GM21528 (cell line): ENCODE measurements around the gene CDT1.
"Not testable (repeated sequence)": the region's sequence is repeated elsewhere in the genome, so short reads cannot be mapped to it uniquely, and the experiment has no call there.

Experiments used
- ATAC-seq: cut with Tn5 transposase; IDR thresholded peaks from one replicate; pipeline ENCODE4 v1.9.1; 2021; ENCODE audit warnings: mild to moderate bottlenecking, moderate library complexity; ENCODE audit not compliant: unreplicated experiment, low FRiP score

Gene CDT1

DNA sequence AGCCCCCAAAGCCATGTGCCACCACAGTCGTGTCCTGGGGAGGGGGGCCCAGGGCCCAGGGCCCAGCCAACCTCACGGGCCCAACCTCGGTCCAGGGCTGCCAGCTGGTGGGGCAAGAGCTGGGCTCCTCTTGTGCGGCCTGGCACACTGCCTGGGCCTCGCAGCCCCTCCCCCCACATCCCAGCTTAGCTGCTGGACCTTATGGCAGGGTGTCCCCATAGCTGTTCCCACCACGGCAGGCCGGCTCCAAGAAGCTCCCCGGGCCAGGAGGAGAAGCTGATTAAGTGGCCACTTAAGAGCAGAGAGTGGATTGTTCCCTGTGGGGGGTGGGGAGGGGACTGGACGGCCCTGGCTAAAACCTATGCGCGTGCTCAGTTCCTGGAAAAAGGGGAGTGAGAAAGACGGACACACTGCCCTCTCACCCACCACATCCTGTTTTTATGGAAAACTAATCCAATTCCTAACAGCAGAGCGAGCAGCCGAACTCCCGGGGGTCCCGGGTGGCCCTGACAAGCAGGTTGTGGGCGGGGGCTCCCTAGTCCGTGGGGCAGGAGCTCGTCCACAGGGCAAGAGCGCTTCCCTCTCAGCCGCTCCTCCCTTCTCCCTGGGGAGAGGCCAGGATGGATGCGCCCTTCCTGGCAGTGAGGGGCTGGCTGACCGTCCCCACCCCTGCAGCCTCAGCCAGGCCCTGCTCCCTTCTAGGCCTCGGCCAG lies 35.4 kb upstream of the CDT1 start:
- no peak for ATAC-seq

DNA sequence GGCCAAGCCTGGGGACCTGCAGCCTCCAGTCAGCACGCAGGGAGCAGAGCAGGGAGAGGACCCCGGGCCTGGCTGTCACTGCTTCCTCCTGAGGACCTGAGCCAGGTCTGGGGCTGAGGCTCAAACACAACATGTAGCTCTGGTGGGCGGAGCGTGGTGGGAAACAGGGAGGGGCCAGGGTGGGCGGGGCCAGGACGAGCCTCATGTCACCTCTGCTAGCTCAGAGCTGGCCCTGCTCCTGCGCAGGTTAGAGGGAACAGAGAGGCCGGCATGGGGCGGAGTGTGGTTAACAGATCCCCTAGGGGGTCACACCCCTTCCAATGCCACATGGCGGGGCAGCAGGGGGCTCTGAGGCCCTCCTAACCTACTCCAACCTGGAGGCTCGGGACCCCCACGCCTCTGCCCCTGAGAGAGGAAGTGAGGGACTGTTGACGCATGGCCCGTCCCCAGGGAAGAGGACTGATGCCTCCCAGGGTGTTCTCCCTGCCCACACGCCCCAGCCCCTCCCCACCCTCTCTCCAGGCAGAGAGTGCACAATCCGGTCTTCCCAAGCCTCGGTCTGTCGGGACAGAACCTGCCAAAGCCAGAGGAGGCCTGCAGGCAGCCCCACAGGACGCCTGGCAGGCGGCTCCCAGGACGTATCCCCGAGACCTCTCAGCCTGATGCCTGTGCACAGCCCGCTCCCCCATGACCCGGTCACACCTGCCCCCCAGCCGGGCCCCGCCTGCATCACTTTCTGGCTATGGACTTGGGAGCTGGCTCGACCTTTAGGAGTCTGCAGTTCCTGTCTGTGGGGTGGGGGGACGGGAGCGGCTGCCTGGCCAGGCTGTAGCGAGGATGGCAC lies 33.8 kb upstream of the CDT1 start:
- no peak for ATAC-seq

DNA sequence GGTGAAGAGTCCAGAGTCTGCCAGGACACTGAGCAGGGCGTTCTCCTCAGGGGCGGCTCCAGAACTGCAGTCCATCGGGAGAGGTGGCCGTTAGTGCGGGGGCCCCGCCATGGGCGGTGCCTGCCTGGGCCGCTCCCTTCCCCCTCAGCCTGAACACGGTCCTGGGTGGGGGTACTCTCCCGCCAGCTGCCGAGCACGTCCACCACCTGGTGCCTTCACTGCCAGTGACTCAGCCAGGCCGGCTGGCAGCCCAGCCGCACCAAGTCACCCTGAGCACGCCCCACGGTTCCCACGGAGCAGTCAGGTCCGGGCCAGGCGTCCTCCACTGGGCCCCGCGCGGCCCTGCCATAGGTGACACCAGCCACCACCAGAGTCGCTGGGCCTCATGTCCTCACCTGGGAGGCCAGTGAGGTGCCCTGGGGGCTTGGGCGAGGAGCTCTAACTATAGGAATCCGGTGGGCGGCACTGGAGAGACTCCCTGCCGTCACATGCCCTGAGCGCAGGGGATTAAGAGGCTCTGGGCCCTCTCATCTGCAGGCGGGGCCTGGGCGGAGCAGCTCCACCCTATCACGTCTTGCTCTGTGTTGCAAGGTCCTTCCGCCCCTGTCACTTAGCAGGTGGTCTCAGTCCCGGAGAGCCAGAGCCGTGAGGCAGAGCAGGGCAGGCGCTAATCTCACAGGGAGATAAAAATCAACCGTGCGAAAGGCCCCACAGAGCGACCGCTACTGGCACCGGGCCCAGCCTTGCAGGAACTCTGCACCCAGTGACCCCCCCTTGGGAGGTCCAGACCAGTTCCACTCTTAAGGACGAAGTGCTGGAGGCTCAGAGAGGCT lies 32.9 kb upstream of the CDT1 start:
- no peak for ATAC-seq

DNA sequence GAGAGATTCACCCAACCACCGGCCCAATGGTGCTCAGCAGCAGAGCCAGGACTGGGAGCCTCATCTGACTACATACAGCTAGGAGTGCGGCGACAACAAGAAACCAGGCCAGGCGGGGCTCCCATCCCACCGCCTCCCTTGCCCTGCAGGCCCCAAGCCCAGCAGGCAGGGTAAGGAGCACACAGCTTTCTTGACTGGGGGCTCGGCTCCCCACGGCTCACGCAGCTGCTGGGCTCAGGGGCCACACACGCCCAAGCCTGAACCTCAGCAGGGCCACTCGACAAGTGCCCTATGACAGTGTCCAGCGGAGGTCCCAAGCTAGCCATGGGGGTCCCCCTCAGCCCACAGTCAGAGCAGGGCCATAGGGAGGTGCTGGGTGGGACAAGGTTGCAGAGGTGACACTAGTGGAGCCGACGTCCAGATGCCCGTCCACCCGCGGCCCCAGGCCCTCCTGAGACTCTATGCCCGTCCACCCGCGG lies 32.3 kb upstream of the CDT1 start:
- no peak for ATAC-seq

DNA sequence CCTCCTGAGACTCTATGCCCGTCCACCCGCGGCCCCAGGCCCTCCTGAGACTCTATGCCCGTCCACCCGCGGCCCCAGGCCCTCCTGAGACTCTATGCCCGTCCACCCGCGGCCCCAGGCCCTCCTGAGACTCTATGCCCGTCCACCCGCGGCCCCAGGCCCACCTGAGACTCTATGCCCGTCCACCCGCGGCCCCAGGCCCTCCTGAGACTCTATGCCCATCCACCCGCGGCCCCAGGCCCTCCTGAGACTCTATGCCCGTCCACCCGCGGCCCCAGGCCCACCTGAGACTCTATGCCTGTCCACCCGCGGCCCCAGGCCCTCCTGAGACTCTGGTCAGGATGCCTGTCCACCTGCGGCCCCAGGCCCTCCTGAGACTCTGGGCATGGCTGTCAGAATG lies 31.8 kb upstream of the CDT1 start:
- not testable (repeated sequence) for ATAC-seq

DNA sequence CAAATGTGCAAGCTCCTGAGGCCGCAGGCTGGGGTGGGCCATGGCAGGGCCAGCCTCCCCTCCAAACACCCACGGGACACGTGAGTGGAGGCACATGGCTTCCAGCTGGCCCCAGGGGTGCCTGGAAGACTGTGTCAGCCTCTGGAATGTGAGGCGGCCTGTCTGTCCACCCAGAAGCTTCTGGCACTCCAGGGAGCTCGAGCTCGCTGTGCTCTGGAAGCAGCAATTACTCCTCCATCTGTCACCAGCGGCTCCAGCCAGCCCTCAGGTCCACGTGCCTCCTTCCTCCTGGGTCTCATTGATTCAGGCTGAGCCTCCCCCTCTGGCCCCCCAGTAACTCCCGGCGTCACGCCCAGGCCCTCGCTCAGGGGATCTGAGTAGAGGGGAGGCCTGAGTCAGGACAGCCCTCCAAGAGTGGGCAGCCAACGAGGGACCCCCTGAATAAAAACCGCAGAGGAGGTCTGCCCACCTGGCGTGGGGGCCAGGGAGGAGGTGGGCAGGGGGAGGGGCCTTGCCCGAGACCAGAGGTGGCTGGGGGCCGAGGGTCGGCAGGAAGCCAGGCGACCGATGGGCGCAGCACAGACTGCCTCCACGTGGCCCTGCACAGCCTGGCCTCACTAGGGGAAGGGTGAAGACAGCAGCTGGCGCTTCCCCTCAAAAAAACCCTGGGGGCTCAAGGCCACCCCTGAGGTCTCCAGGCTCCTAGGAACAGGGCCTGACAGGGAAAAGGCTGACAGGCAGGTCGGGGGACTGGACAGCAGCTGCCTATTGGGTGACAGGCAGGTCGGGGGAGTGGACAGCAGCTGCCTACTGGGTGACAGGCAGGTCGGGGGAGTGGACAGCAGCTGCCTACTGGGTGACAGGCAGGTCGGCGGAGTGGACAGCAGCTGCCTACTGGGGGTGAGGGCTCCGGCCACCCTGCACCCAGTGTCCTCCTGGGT lies 30.4 kb upstream of the CDT1 start:
- ATAC-seq, result no peak

DNA sequence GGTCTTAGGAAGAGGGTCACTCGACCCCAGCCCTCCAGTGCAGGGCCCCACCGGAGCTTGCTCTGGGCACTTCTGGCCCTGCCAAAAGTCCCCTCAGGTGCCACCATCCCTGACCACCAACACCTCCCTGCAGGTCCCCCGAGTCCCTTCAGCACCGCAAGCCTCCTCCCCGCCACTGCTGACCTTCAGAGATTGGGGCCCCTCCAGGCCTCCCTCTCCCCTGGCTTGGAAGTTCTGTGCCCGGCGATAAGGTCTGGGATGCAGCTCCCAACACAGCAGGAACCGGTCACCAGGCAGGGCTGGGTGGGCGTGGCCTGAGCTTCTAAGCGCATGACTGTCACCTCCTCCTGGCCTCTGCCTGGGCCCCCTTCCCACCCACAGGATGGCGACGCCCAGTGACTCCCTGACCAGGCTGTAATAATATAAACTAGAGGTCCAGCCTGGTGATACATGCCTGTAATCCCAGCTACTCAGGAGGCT lies 29.7 kb upstream of the CDT1 start:
- no peak for ATAC-seq

DNA sequence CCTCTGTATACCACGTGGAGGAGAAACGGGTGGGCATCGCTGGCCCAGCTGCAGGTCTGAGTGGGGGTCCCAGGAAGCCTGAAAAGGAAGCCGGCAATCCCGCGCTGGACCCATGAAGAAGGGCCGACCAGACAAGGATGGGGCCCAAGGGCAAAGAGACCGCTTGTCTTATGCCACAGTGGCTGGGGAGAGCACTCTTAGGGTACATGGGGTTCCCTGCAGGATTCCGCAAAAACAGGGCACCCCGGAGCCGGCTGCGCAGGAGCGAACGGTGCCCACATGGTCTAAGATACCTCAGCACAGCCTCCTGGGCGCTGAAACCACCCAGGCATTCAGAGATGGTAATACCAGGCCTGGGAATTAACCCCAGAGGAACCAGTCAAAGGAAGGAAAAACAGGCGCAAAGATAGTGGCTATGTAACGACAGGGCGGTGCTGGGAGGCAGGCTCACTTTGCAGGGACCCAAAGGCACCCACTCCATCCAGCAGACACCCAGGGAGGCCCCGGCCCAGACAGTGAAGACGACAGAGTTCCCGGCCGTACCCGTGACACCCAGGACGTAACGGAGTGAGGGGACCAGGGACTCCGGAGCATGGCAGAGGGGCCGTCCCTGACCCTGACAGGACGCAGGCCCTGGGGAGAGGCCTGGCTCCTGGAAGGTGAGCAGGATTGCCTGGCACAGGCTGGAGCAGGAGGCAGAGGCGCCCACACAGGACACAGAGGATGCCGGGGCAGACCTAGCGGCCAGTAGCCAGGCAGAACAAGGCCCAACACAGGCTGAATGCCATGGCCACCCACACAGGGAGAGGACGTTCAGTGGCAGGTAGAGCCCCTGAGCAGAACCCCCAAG lies 28.8 kb upstream of the CDT1 start:
- no peak for ATAC-seq

DNA sequence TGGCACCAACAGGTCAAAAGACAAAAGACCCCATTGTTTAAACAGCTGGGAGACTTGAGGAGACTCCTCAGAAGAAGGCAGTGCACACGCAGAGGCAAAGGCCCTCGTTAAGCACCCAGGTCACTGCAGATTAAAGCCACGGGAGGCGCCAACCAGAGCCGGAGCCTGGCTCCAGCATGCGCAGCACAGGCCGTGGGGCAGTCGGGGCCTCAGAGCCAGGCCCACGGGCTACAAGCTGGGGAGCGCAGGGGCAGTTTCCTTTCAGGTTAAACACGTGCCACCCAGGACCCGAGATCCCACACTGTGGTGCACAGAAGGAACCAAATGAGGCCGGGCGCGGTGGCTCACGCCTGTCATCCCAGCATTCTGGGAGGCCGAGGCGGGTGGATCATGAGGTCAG lies 27.8 kb upstream of the CDT1 start:
- no peak for ATAC-seq

DNA sequence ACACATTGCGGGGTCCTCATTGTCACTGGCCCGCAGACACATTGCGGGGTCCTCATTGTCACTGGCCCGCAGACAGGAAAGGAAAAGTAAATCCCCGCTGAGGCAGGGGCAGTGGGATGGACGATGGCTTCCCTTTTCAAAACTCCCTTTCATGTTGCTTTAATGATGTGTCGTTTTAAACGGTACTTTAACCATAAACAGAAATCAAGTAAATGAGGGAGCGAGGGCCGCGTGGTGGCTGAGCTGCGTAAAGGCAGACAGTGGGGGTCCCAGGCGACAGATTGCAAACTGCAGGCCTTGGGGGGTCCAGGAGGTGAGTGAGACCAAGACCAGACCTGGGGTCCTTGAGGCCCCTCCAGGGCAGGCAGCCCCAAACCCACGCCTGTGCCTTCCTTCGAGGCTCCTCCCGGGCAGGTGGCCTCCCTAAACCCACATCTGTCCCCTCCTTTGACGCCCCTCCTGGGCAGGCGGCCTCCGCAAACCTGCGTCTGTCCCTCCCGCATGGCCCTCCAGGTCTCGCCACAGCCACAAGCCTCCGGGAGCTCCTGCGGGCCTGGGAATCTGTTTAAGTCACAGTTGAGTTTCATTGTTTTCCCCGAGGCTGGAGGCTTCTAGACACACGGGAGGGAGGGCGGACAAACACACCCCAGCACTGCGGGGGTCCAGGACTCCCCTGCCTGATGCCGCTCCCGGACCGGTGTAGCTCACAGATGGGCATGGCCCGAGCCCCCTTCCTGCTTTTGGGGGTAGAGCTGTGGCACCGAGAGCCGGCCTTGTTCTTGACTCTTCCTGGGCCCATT lies 25.9 kb upstream of the CDT1 start:
- no peak for ATAC-seq

DNA sequence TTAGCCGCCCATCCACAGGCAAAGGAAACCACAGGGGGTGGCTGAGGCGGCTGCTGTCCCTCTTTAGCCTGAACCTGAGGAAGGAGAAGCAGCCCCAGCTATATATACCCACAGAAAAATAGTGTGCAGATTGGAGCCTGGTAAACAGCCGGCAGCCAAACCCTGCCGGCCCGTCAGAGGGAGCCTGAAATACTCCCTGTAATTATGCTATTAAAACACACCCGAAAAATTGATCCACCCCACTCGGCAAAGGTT lies 25.4 kb upstream of the CDT1 start:
- ATAC-seq, result no peak

DNA sequence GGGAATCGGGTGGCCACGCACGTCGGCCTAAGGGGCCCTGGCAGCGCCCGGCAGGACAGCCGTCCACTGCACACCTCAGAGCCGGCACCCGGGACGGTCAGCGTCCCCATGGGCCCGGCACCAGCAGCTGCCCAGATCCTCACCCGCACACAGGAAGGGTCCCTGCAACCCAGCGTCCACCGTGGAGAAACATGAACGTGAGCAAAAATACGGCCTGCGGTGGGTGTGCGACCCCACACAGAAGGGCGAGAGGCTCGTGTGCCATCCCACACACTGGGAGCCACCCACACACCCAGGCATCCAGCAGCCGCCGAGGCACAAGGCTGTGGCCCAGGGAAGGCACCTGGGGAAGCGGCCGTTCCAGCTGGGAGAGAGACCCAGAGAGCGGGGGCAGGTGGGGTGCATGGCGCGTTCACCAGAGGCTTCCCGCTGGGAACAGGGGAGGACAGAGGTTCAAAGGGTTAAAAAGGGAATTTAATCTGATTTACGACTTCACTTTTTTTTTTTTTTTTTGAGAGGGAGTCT lies 25.0 kb upstream of the CDT1 start:
- no peak for ATAC-seq

DNA sequence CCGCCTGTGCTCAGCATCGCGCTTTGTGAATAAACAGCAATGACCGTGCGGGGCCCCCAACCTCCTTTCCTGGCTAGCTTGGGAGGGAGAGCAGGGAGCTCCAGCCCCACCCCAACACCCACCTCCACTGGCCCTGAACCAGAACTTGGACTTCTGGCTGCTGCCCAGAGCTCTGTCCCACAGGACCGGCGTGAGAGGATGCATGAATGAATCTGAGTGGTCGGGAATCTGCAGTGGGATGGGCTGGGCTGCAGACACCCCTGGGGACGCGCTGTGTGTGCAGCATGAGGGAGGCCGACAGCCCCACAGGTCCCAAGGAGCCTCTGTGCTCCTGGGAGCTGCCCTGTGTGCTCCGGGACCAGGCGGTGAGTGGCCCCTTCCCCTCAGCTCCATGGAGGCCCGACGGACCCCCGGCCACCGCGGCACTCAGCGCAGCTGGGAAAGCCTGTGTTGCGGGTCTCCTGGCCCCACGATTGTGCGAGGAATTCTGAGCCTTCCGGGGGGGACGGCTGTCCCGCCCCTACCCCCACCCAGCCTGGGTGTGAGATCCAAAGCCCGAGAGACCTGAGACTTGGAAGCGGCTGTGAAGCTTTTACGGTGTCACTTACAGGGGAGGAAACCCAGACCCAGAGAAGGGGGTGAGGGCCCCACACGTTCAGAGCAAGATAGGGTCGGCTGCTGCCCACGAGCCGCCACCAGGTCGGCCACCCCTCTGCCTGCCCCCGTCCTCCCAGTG lies 24.0 kb upstream of the CDT1 start:
- ATAC-seq, result no peak

DNA sequence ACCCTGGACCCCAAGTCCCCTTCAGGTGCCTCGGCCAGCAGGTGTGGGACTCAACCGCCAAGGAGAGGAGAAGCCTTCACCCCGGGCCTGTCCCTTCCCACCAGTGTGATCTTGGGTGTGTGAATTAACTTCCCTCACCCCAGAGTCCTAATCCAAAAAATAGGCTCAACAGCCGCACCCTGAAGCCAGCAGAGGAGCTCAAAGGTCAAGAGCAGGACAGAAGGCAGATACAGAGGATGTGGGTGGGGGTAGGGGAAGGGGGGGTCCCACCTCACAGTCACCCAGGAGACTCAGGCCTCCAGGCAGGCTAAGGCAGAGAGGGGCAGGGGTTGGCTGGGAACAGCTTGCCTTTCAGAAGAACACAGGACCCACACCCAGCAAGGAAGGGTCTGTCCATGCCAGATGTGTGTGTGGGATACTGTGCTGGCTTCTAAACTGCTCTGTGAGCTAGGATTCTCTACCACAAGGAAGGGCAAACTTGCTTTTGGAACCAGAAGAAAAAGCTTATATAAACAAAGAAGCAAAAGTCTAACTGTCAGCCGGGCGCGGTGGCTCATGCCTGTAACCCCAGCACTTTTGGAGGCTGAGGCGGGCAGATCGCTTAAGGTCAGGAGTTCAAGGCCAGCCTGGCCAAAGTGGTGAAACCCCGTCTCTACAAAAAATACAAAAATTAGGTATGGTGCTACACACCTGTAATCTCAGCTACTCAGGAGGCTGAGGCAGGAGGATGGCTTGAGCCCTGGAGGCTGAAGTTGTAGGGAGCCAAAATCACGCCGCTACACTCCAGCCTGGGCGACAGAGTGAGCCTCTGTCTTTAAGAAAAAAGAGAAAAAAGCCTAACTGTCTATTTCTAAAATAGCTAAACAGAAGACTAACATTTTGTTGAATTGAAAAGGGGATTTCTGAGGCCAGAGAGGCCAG lies 23.2 kb upstream of the CDT1 start:
- ATAC-seq, result no peak

DNA sequence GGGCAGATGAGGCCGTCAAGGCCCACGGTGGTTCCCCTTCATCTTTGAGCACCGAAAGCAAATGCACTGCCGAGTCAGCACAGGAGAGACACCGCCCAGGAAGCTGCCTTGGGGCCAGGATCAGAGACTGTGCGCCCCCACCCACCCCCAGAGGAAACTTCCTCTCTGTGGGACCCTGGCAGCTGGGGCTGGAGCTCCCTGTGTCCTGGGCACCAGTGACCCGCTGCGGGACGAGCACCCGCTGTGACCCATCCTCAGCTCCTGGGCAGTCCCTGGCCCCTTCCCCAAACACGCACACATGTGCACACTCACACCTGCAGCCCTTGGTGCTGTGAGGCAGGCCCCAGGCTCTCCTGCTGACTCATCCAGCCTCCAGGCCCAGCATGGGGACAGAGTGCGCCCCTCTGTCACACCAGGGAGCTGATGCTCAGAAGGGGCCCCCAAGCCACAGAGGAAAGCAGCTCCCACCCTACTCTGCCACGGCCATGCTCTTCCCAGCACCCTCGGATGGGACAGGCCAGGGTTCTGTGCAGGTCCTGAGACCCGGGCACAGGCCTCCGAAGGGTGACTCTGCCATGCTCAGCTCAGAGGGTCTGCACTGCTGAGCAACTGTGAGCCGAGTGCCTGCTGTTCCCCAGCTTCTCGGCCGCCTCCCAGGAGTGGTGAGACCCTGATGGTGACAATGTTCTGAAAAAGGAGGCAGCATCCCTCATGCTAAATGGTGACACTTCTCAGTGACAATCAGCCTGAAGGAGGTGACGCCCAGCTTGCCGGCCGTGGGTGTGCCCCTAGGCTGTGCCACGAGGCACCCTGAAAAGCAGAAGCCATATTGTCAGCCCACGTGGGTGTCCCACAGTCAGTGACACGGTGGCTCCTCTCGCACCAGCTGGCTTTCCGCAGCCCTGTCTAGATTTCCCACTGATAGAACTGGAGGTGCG lies 22.2 kb upstream of the CDT1 start:
- no peak for ATAC-seq
